ENCODE measurements around the gene UBALD1. TPM values are rescaled to one million over a fixed set of nuclear protein-coding genes. Genes with fewer than 3 reads are reported as not detected.

Gene UBALD1
- total and polyA plus RNA-seq, 4 donors = 2.2 to 42.6 (median 25.7) TPM

- Histone ChIP-seq H3K27ac (ENCODE audit: low read depth, low read length) (no peak overlapping the region), H3K4me1 (ENCODE audit: control insufficient read depth, insufficient read depth, low read length) (no peaks in the 10 kb centered on the region), H3K27me3 (ENCODE audit: control insufficient read depth, insufficient read depth, low read length) (no peaks in the 10 kb centered on the region), H3K9me3 (ENCODE audit: control insufficient read depth, insufficient read depth, low read length) (no peaks in the 10 kb centered on the region), H3K4me3 (ENCODE audit: low read depth, low read length) (no peak overlapping the region), H3K36me3 (ENCODE audit: control insufficient read depth, insufficient read depth, low read length) (peaks cover 76% of the 10 kb centered on the region)
- 99% methylated on average over 7 of the region's 8 CpGs for WGBS (ENCODE audit: insufficient coverage)
- no peak for DNase-seq (ENCODE audit: low read depth in 4 of 6, low spot score in 6 of 6)
Observed at GRCh38 chr16:4647644-4647980, 32.9 kb upstream of the UBALD1 start.

GRCh38 chr16:4646773-4647643, 32.3 kb upstream of the UBALD1 start:
- no peak overlapping the region for H3K27ac ChIP-seq (ENCODE audit: low read depth, low read length)
- peaks cover 70% of the 10 kb centered on the region for H3K36me3 ChIP-seq (ENCODE audit: control insufficient read depth, insufficient read depth, low read length)
- DNase-seq (ENCODE audit: low read depth in 4 of 6, low spot score in 6 of 6) = no peak
- H3K4me1 ChIP-seq (ENCODE audit: control insufficient read depth, insufficient read depth, low read length) = no peaks in the 10 kb centered on the region
- WGBS (ENCODE audit: insufficient coverage) = 97% methylated on average over 20 of the region's 22 CpGs
- no peaks in the 10 kb centered on the region for H3K27me3 ChIP-seq (ENCODE audit: control insufficient read depth, insufficient read depth, low read length)
- no peaks in the 10 kb centered on the region for H3K9me3 ChIP-seq (ENCODE audit: control insufficient read depth, insufficient read depth, low read length)
- H3K4me3 ChIP-seq (ENCODE audit: low read depth, low read length) = no peak overlapping the region

- no peaks in the 10 kb centered on the region for H3K27me3 ChIP-seq (ENCODE audit: control insufficient read depth, insufficient read depth, low read length)
- WGBS (ENCODE audit: insufficient coverage) = 89% methylated on average over 7 of the region's 14 CpGs
- H3K4me1 ChIP-seq (ENCODE audit: control insufficient read depth, insufficient read depth, low read length) = peaks cover 12% of the 10 kb centered on the region
- H3K9me3 ChIP-seq (ENCODE audit: control insufficient read depth, insufficient read depth, low read length) = no peaks in the 10 kb centered on the region
- H3K36me3 ChIP-seq (ENCODE audit: control insufficient read depth, insufficient read depth, low read length) = peaks cover 48% of the 10 kb centered on the region
- H3K4me3 ChIP-seq (ENCODE audit: low read depth, low read length) = no peak overlapping the region
- no peak overlapping the region for H3K27ac ChIP-seq (ENCODE audit: low read depth, low read length)
- no peak for DNase-seq (ENCODE audit: low read depth in 4 of 6, low spot score in 6 of 6)
Observed at GRCh38 chr16:4641895-4642294, 27.2 kb upstream of the UBALD1 start.

- H3K9me3 ChIP-seq (ENCODE audit: control insufficient read depth, insufficient read depth, low read length) = no peaks in the 10 kb centered on the region
- no peak overlapping the region for H3K27ac ChIP-seq (ENCODE audit: low read depth, low read length)
- no peak for DNase-seq (ENCODE audit: low read depth in 4 of 6, low spot score in 6 of 6)
- peaks cover 12% of the 10 kb centered on the region for H3K4me1 ChIP-seq (ENCODE audit: control insufficient read depth, insufficient read depth, low read length)
- peaks cover 43% of the 10 kb centered on the region for H3K36me3 ChIP-seq (ENCODE audit: control insufficient read depth, insufficient read depth, low read length)
- no peaks in the 10 kb centered on the region for H3K27me3 ChIP-seq (ENCODE audit: control insufficient read depth, insufficient read depth, low read length)
- no peak overlapping the region for H3K4me3 ChIP-seq (ENCODE audit: low read depth, low read length)
- WGBS (ENCODE audit: insufficient coverage) = 98% methylated on average over 5 of the region's 5 CpGs
Observed at GRCh38 chr16:4641306-4641687, 26.6 kb upstream of the UBALD1 start.

GRCh38 chr16:4640572-4641305, 26.1 kb upstream of the UBALD1 start:
- no peaks in the 10 kb centered on the region for H3K27me3 ChIP-seq (ENCODE audit: control insufficient read depth, insufficient read depth, low read length)
- H3K36me3 ChIP-seq (ENCODE audit: control insufficient read depth, insufficient read depth, low read length) = peaks cover 43% of the 10 kb centered on the region
- H3K4me1 ChIP-seq (ENCODE audit: control insufficient read depth, insufficient read depth, low read length) = peaks cover 12% of the 10 kb centered on the region
- no peak overlapping the region for H3K27ac ChIP-seq (ENCODE audit: low read depth, low read length)
- WGBS (ENCODE audit: insufficient coverage) = 80% methylated on average over 13 of the region's 19 CpGs
- H3K4me3 ChIP-seq (ENCODE audit: low read depth, low read length) = no peak overlapping the region
- DNase-seq (ENCODE audit: low read depth in 4 of 6, low spot score in 6 of 6) = no peak
- no peaks in the 10 kb centered on the region for H3K9me3 ChIP-seq (ENCODE audit: control insufficient read depth, insufficient read depth, low read length)

GRCh38 chr16:4639899-4640509, 25.3 kb upstream of the UBALD1 start:
- DNase-seq (ENCODE audit: low read depth in 4 of 6, low spot score in 6 of 6) = no peak
- no peaks in the 10 kb centered on the region for H3K27me3 ChIP-seq (ENCODE audit: control insufficient read depth, insufficient read depth, low read length)
- 92% methylated on average over 27 of the region's 27 CpGs for WGBS (ENCODE audit: insufficient coverage)
- H3K4me3 ChIP-seq (ENCODE audit: low read depth, low read length) = no peak overlapping the region
- peaks cover 13% of the 10 kb centered on the region for H3K4me1 ChIP-seq (ENCODE audit: control insufficient read depth, insufficient read depth, low read length)
- H3K27ac ChIP-seq (ENCODE audit: low read depth, low read length) = no peak overlapping the region
- no peaks in the 10 kb centered on the region for H3K9me3 ChIP-seq (ENCODE audit: control insufficient read depth, insufficient read depth, low read length)
- H3K36me3 ChIP-seq (ENCODE audit: control insufficient read depth, insufficient read depth, low read length) = peaks cover 39% of the 10 kb centered on the region

GRCh38 chr16:4637501-4638166, 22.9 kb upstream of the UBALD1 start:
- peaks cover 46% of the 10 kb centered on the region for H3K36me3 ChIP-seq (ENCODE audit: control insufficient read depth, insufficient read depth, low read length)
- H3K27ac ChIP-seq (ENCODE audit: low read depth, low read length) = no peak overlapping the region
- WGBS (ENCODE audit: insufficient coverage) = 63% methylated on average over 19 of the region's 21 CpGs
- no peaks in the 10 kb centered on the region for H3K9me3 ChIP-seq (ENCODE audit: control insufficient read depth, insufficient read depth, low read length)
- DNase-seq (ENCODE audit: low read depth in 4 of 6, low spot score in 6 of 6) = no peak
- peaks cover 25% of the 10 kb centered on the region for H3K4me1 ChIP-seq (ENCODE audit: control insufficient read depth, insufficient read depth, low read length)
- H3K4me3 ChIP-seq (ENCODE audit: low read depth, low read length) = no peak overlapping the region
- H3K27me3 ChIP-seq (ENCODE audit: control insufficient read depth, insufficient read depth, low read length) = no peaks in the 10 kb centered on the region

- Histone ChIP-seq H3K27me3 (ENCODE audit: control insufficient read depth, insufficient read depth, low read length) (no peaks in the 10 kb centered on the region), H3K27ac (ENCODE audit: low read depth, low read length) (no peak overlapping the region), H3K4me1 (ENCODE audit: control insufficient read depth, insufficient read depth, low read length) (peaks cover 25% of the 10 kb centered on the region), H3K9me3 (ENCODE audit: control insufficient read depth, insufficient read depth, low read length) (peaks cover 2% of the 10 kb centered on the region), H3K36me3 (ENCODE audit: control insufficient read depth, insufficient read depth, low read length) (peaks cover 46% of the 10 kb centered on the region), H3K4me3 (ENCODE audit: low read depth, low read length) (no peak overlapping the region)
- DNase-seq (ENCODE audit: low read depth in 4 of 6, low spot score in 6 of 6) = no peak
- WGBS (ENCODE audit: insufficient coverage) = 95% methylated on average over 10 of the region's 13 CpGs
Observed at GRCh38 chr16:4636196-4636595, 21.5 kb upstream of the UBALD1 start.

- no peak overlapping the region for H3K4me3 ChIP-seq (ENCODE audit: low read depth, low read length)
- H3K27ac ChIP-seq (ENCODE audit: low read depth, low read length) = no peak overlapping the region
- no peaks in the 10 kb centered on the region for H3K27me3 ChIP-seq (ENCODE audit: control insufficient read depth, insufficient read depth, low read length)
- H3K4me1 ChIP-seq (ENCODE audit: control insufficient read depth, insufficient read depth, low read length) = peaks cover 17% of the 10 kb centered on the region
- peaks cover 36% of the 10 kb centered on the region for H3K36me3 ChIP-seq (ENCODE audit: control insufficient read depth, insufficient read depth, low read length)
- DNase-seq (ENCODE audit: low read depth in 4 of 6, low spot score in 6 of 6) = peak in 2 of 6 donors; percentile 5 to 39
- peaks cover 2% of the 10 kb centered on the region for H3K9me3 ChIP-seq (ENCODE audit: control insufficient read depth, insufficient read depth, low read length)
- WGBS (ENCODE audit: insufficient coverage) = 59% methylated on average over 8 of the region's 12 CpGs
Observed at GRCh38 chr16:4634768-4635167, 20.1 kb upstream of the UBALD1 start.

All from spinal cord (tissue), 10 donors.